ENCODE results near the gene SHKBP1. TPM values are rescaled to one million over a fixed set of nuclear protein-coding genes. Genes with fewer than 3 reads are reported as not detected.
"Not testable (repeated sequence)": the region's sequence is repeated elsewhere in the genome, so short reads cannot be mapped to it uniquely, and the experiment has no call there.

The SHKBP1 gene
- total RNA-seq, 1 experiment from 2014 or later = 49.7 TPM

GRCh38 chr19:40624369-40625153 is 47.9 kb downstream of the SHKBP1 start:
- H3K4me2 ChIP-seq (ENCODE audit: low read depth, low read length, poor library complexity, severe bottlenecking); H3K9ac ChIP-seq (ENCODE audit: low read length); H3K4me3 ChIP-seq (ENCODE audit: low read length); H3K9me2 ChIP-seq (replicated peaks; ENCODE audit: insufficient read depth, low read length); H2AFZ ChIP-seq (ENCODE audit: low read length); DNase-seq; H3K4me1 ChIP-seq (ENCODE audit: low read length); H3K27me3 ChIP-seq (ENCODE audit: low read length); H4K20me1 ChIP-seq (ENCODE audit: insufficient read depth, low read depth, low read length); H3K27ac ChIP-seq (ENCODE audit: low read length); H3K36me3 ChIP-seq (ENCODE audit: insufficient read depth, low read length); H3K9me3 ChIP-seq (ENCODE audit: low read length); H3K79me2 ChIP-seq (ENCODE audit: low read length): not testable (repeated sequence)

GRCh38 chr19:40625406-40626120 is 48.9 kb downstream of the SHKBP1 start:
- no peaks in the 10 kb centered on the region for H3K27me3 ChIP-seq (ENCODE audit: low read length)
- no peak overlapping the region for H2AFZ ChIP-seq (ENCODE audit: low read length)
- no peak overlapping the region for H3K9ac ChIP-seq (ENCODE audit: low read length)
- no peaks in the 10 kb centered on the region for H3K9me3 ChIP-seq (ENCODE audit: low read length)
- no peaks in the 10 kb centered on the region for H3K79me2 ChIP-seq (ENCODE audit: low read length)
- DNase-seq = no peak
- H4K20me1 ChIP-seq (ENCODE audit: insufficient read depth, low read depth, low read length) = no peaks in the 10 kb centered on the region
- no peaks in the 10 kb centered on the region for H3K9me2 ChIP-seq (replicated peaks; ENCODE audit: insufficient read depth, low read length)
- H3K27ac ChIP-seq (ENCODE audit: low read length) = no peak overlapping the region
- no peak overlapping the region for H3K4me3 ChIP-seq (ENCODE audit: low read length)
- H3K4me1 ChIP-seq (ENCODE audit: low read length) = no peaks in the 10 kb centered on the region; the same call in 1 of the 2 replicates
- H3K36me3 ChIP-seq (ENCODE audit: insufficient read depth, low read length) = no peaks in the 10 kb centered on the region
- H3K4me2 ChIP-seq (ENCODE audit: low read depth, low read length, poor library complexity, severe bottlenecking) = no peak overlapping the region

- H3K9me3 ChIP-seq (ENCODE audit: low read length) = no peaks in the 10 kb centered on the region
- H3K79me2 ChIP-seq (ENCODE audit: low read length) = no peaks in the 10 kb centered on the region
- H3K27ac ChIP-seq (ENCODE audit: low read length) = no peak overlapping the region
- H3K9ac ChIP-seq (ENCODE audit: low read length) = no peak overlapping the region
- no peak overlapping the region for H3K4me3 ChIP-seq (ENCODE audit: low read length)
- H3K9me2 ChIP-seq (replicated peaks; ENCODE audit: insufficient read depth, low read length) = no peaks in the 10 kb centered on the region
- no peaks in the 10 kb centered on the region for H3K36me3 ChIP-seq (ENCODE audit: insufficient read depth, low read length)
- no peaks in the 10 kb centered on the region for H3K27me3 ChIP-seq (ENCODE audit: low read length)
- H3K4me2 ChIP-seq (ENCODE audit: low read depth, low read length, poor library complexity, severe bottlenecking) = no peak overlapping the region
- H3K4me1 ChIP-seq (ENCODE audit: low read length) = no peaks in the 10 kb centered on the region; the same call in 1 of the 2 replicates
- DNase-seq = no peak
- no peaks in the 10 kb centered on the region for H4K20me1 ChIP-seq (ENCODE audit: insufficient read depth, low read depth, low read length)
- no peak overlapping the region for H2AFZ ChIP-seq (ENCODE audit: low read length)
Measured at GRCh38 chr19:40626918-40627317, 50.2 kb downstream of the SHKBP1 start.

GRCh38 chr19:40627486-40628279 is 51.0 kb downstream of the SHKBP1 start:
- Histone ChIP-seq H3K9me3 (ENCODE audit: low read length) (no peaks in the 10 kb centered on the region), H3K27me3 (ENCODE audit: low read length) (no peaks in the 10 kb centered on the region), H3K27ac (ENCODE audit: low read length) (no peak overlapping the region)

GRCh38 chr19:40629346-40629745 is 52.7 kb downstream of the SHKBP1 start:
- H3K36me3 ChIP-seq (ENCODE audit: insufficient read depth, low read length) = no peaks in the 10 kb centered on the region
- no peaks in the 10 kb centered on the region for H3K79me2 ChIP-seq (ENCODE audit: low read length)
- H3K9ac ChIP-seq (ENCODE audit: low read length) = no peak overlapping the region
- H2AFZ ChIP-seq (ENCODE audit: low read length) = no peak overlapping the region
- no peak for DNase-seq
- no peak overlapping the region for H3K4me2 ChIP-seq (ENCODE audit: low read depth, low read length, poor library complexity, severe bottlenecking)
- no peaks in the 10 kb centered on the region for H3K9me2 ChIP-seq (replicated peaks; ENCODE audit: insufficient read depth, low read length)
- no peaks in the 10 kb centered on the region for H3K9me3 ChIP-seq (ENCODE audit: low read length)
- H3K27me3 ChIP-seq (ENCODE audit: low read length) = no peaks in the 10 kb centered on the region
- H4K20me1 ChIP-seq (ENCODE audit: insufficient read depth, low read depth, low read length) = no peaks in the 10 kb centered on the region
- no peaks in the 10 kb centered on the region for H3K4me1 ChIP-seq (ENCODE audit: low read length)
- no peak overlapping the region for H3K27ac ChIP-seq (ENCODE audit: low read length)
- H3K4me3 ChIP-seq (ENCODE audit: low read length) = no peak overlapping the region

More at GRCh38 chr19:40627486-40628279, 51.0 kb downstream of the SHKBP1 start:
- H3K9ac ChIP-seq (ENCODE audit: low read length) = no peak overlapping the region
- no peaks in the 10 kb centered on the region for H4K20me1 ChIP-seq (ENCODE audit: insufficient read depth, low read depth, low read length)
- no peak overlapping the region for H3K4me2 ChIP-seq (ENCODE audit: low read depth, low read length, poor library complexity, severe bottlenecking)
- no peaks in the 10 kb centered on the region for H3K79me2 ChIP-seq (ENCODE audit: low read length)
- H3K4me1 ChIP-seq (ENCODE audit: low read length) = no peaks in the 10 kb centered on the region; the same call in 1 of the 2 replicates
- H3K4me3 ChIP-seq (ENCODE audit: low read length) = no peak overlapping the region
- no peaks in the 10 kb centered on the region for H3K36me3 ChIP-seq (ENCODE audit: insufficient read depth, low read length)
- no peak for DNase-seq
- no peaks in the 10 kb centered on the region for H3K9me2 ChIP-seq (replicated peaks; ENCODE audit: insufficient read depth, low read length)
- H2AFZ ChIP-seq (ENCODE audit: low read length) = no peak overlapping the region

- Histone ChIP-seq H2AFZ (ENCODE audit: low read length) (no peak overlapping the region), H3K79me2 (ENCODE audit: low read length) (no peaks in the 10 kb centered on the region), H3K4me3 (ENCODE audit: low read length) (no peak overlapping the region), H3K9ac (ENCODE audit: low read length) (no peak overlapping the region), H3K27me3 (ENCODE audit: low read length) (no peaks in the 10 kb centered on the region), H3K9me3 (ENCODE audit: low read length) (no peaks in the 10 kb centered on the region), H3K9me2 (replicated peaks; ENCODE audit: insufficient read depth, low read length) (no peaks in the 10 kb centered on the region), H3K27ac (ENCODE audit: low read length) (no peak overlapping the region), H4K20me1 (ENCODE audit: insufficient read depth, low read depth, low read length) (no peaks in the 10 kb centered on the region), H3K4me1 (ENCODE audit: low read length) (no peaks in the 10 kb centered on the region), H3K36me3 (ENCODE audit: insufficient read depth, low read length) (no peaks in the 10 kb centered on the region), H3K4me2 (ENCODE audit: low read depth, low read length, poor library complexity, severe bottlenecking) (no peak overlapping the region)
- DNase-seq = no peak
Measured at GRCh38 chr19:40630571-40631160, 54.0 kb downstream of the SHKBP1 start.

- Histone ChIP-seq H3K4me1 (ENCODE audit: low read length) (no peaks in the 10 kb centered on the region), H3K27ac (ENCODE audit: low read length) (no peak overlapping the region), H3K79me2 (ENCODE audit: low read length) (no peaks in the 10 kb centered on the region), H3K4me2 (ENCODE audit: low read depth, low read length, poor library complexity, severe bottlenecking) (no peak overlapping the region), H3K4me3 (ENCODE audit: low read length) (no peak overlapping the region), H3K9me2 (replicated peaks; ENCODE audit: insufficient read depth, low read length) (no peaks in the 10 kb centered on the region), H3K36me3 (ENCODE audit: insufficient read depth, low read length) (no peaks in the 10 kb centered on the region), H3K9ac (ENCODE audit: low read length) (no peak overlapping the region), H4K20me1 (ENCODE audit: insufficient read depth, low read depth, low read length) (no peaks in the 10 kb centered on the region), H3K27me3 (ENCODE audit: low read length) (no peaks in the 10 kb centered on the region), H2AFZ (ENCODE audit: low read length) (no peak overlapping the region), H3K9me3 (ENCODE audit: low read length) (no peaks in the 10 kb centered on the region)
- DNase-seq = no peak
Measured at GRCh38 chr19:40632311-40633036, 55.8 kb downstream of the SHKBP1 start.

All from Karpas-422 (cell line).